HCT116 (cell line): ENCODE measurements around the gene TMCO1. TPM values are rescaled to one million over a fixed set of nuclear protein-coding genes. Genes with fewer than 3 reads are reported as not detected.
"Not testable (repeated sequence)": the region's sequence is repeated elsewhere in the genome, so short reads cannot be mapped to it uniquely, and the experiment has no call there.

ENCODE experiments used
- ATAC-seq: fragments of 200-7000 bp; cut with Tn5 transposase; 2 replicates; pipeline ENCODE4 v1.9.1; 2020; ENCODE audit warnings: mild to moderate bottlenecking, moderate library complexity
- BruUV-seq: library from RNA; stranded (reverse); fragments of 400-500 nt; replicated peaks from 2 replicates; lab custom pipeline; 2021; lab: Mats Ljungman, UMichigan
- CTCF ChIA-PET: fragments of 300-600 bp; sonication (Branson Sonifier 250); formaldehyde crosslinking; loops from one replicate; lab custom pipeline; 2021; ENCODE audit warnings: antibody characterized with exemption; lab: Charles Lee
- POLR2A ChIA-PET: fragments of 300-600, 350-600 bp; sonication (Branson Sonifier 250); formaldehyde crosslinking; loops from one replicate; lab custom pipeline; 2021; ENCODE audit warnings: antibody characterized with exemption; lab: Charles Lee
- RAD21 ChIA-PET, 2 experiments: fragments of 300-600 bp; sonication (Branson Sonifier 250); formaldehyde crosslinking; loops; one replicate each; lab custom pipeline; 2023; ENCODE audit warnings: low total read pairs in 2 of 2; ENCODE audit not compliant: uncharacterized antibody in 2 of 2, unreplicated experiment in 2 of 2, low non-redundant PET in 1 of 2; lab: Charles Lee
- DNase-seq: peaks from one replicate; pipeline ENCODE4 v3.0.0-alpha.2; 2010; ENCODE audit warnings: low read depth, low spot score
- H2AFZ ChIP-seq: fragments of 200-600 bp; shearing (Covaris generic), sonication (generic); 2 replicates; pipeline ENCODE4 v1.6.1; 2017; ENCODE audit warnings: low read depth, mixed run types, mixed read lengths, antibody characterized with exemption, low read length; ENCODE audit not compliant: poor library complexity, severe bottlenecking
- H3K27ac ChIP-seq: 2 replicates; pipeline ENCODE4 v1.5.1; 2012; ENCODE audit warnings: low read depth, low read length
- H3K27me3 ChIP-seq: fragments of 200-600 bp; sonication (generic); 2 replicates; pipeline ENCODE4 v1.6.1; 2016; ENCODE audit warnings: mixed run types, low read length, mixed read lengths; ENCODE audit not compliant: insufficient read depth
- H3K36me3 ChIP-seq, 2 experiments: fragments of 200-500 bp in 1 of 2; fragments of 200-600 bp in 1 of 2; sonication (Bioruptor generic) in 1 of 2; sonication (generic) in 1 of 2; 2 replicates each; pipeline versions ENCODE4 v1.5.1 to v1.6.1; 2014 to 2016; ENCODE audit warnings: low read length in 2 of 2, inconsistent platforms in 1 of 2, mixed read lengths in 1 of 2, mixed run types in 1 of 2; ENCODE audit not compliant: insufficient read depth in 2 of 2, control insufficient read depth in 1 of 2
- H3K4me1 ChIP-seq, 2 experiments: fragments of 200-600 bp in 1 of 2; sonication (generic) in 1 of 2; 2 replicates each; pipeline versions ENCODE4 v1.5.1 to v1.6.1; 2012 to 2017; ENCODE audit warnings: low read length in 2 of 2, inconsistent platforms in 1 of 2, mild to moderate bottlenecking in 1 of 2, mixed read lengths in 1 of 2, mixed run types in 1 of 2, moderate library complexity in 1 of 2; ENCODE audit not compliant: insufficient read depth in 2 of 2, control insufficient read depth in 1 of 2
- H3K4me2 ChIP-seq: fragments of 200-600 bp; sonication (generic); 2 replicates; pipeline ENCODE4 v1.6.1; 2017; ENCODE audit warnings: mixed run types, low read length, mixed read lengths
- H3K4me3 ChIP-seq, 2 experiments: fragments of 200-600 bp in 1 of 2; sonication (generic) in 1 of 2; replicated peaks in 1 of 2; 2 replicates each; pipeline ENCODE4 v1.5.1; 2011 to 2016; ENCODE audit warnings: low read length in 2 of 2, control low read depth in 1 of 2, low read depth in 1 of 2, mild to moderate bottlenecking in 1 of 2, mixed read lengths in 1 of 2, mixed run types in 1 of 2
- H3K79me2 ChIP-seq: fragments of 200-600 bp; sonication (generic); 2 replicates; pipeline ENCODE4 v1.6.1; 2017; ENCODE audit warnings: mild to moderate bottlenecking, mixed run types, low read length, moderate library complexity, mixed read lengths; ENCODE audit not compliant: insufficient read depth
- H3K9ac ChIP-seq: fragments of 200-600 bp; sonication (generic); 2 replicates; pipeline ENCODE4 v1.6.1; 2016; ENCODE audit warnings: low read length, mixed read lengths
- H3K9me2 ChIP-seq: fragments of 200-600 bp; sonication (generic), shearing (Covaris generic); 2 replicates; pipeline ENCODE4 v1.6.1; 2017; ENCODE audit warnings: mixed run types, mild to moderate bottlenecking, moderate library complexity; ENCODE audit not compliant: insufficient read depth
- H3K9me3 ChIP-seq, 2 experiments: fragments of 200-500 bp in 1 of 2; fragments of 200-600 bp in 1 of 2; sonication (Bioruptor generic) in 1 of 2; sonication (generic) in 1 of 2; 2 replicates each; pipeline ENCODE4 v1.6.1; 2014 to 2017; ENCODE audit warnings: low read length in 2 of 2, mixed read lengths in 2 of 2, inconsistent platforms in 1 of 2, low read depth in 1 of 2, mild to moderate bottlenecking in 1 of 2, mixed run types in 1 of 2, moderate library complexity in 1 of 2; ENCODE audit not compliant: control insufficient read depth in 1 of 2, insufficient read depth in 1 of 2
- H4K20me1 ChIP-seq: fragments of 200-600 bp; sonication (generic), shearing (Covaris generic); 2 replicates; pipeline ENCODE4 v1.6.1; 2017; ENCODE audit warnings: mixed run types, mild to moderate bottlenecking, moderate library complexity; ENCODE audit not compliant: insufficient read depth
- CBX3 ChIP-seq: IDR thresholded peaks from 2 replicates; pipeline ENCODE4 v1.6.1; 2012; ENCODE audit warnings: low read depth
- EZH2 ChIP-seq: fragments of 200-600 bp; sonication (generic); IDR thresholded peaks from 2 replicates; pipeline ENCODE4 v1.6.1; 2017; ENCODE audit warnings: antibody characterized with exemption, mixed run types
- JUND ChIP-seq: IDR thresholded peaks from 2 replicates; pipeline ENCODE4 v1.6.1; 2012
- MAX ChIP-seq: IDR thresholded peaks from 2 replicates; pipeline ENCODE4 v1.6.1; 2012
- POLR2AphosphoS5 ChIP-seq: IDR thresholded peaks from 2 replicates; pipeline ENCODE4 v1.6.1; 2011; ENCODE audit warnings: mild to moderate bottlenecking, low read depth, low read length, moderate library complexity
- intact Hi-C: fragments of 100-400 bp; cut with micrococcal nuclease; formaldehyde crosslinking; loops from 2 replicates; pipeline ENCODE4 v1.10.0; 2022
- total RNA-seq: library from RNA; stranded (reverse); gene quantifications from one replicate; pipeline ENCODE4 v1.2.1, GENCODE V29; 2021; ENCODE audit not compliant: unreplicated experiment
- TF ChIP-seq, protein P1 (sequence below): IDR thresholded peaks from 2 replicates; pipeline ENCODE4 v1.6.1; 2012; ENCODE audit warnings: low read depth

TMCO1 gene
- total RNA-seq, 1 experiment from 2014 or later = 61.2 TPM

DNA sequence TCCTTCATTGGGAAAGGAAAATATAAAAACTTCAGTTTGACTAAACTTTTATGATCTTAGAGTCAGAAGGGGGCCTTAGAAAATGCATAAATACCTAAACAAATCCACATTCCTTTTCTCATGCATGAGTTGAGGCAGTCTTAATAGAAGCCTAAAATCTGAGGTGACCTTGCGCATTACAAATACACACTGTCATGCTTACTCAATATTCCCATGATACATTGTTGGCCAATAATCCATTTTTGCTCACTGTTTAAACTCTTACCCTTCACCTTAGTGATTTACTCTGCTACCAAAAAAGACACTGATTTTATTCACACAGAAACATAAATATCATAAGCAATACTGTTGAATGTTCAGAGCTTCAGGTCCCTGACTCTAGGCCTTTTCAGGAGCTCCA lies 19.1 kb upstream of the TMCO1 start:
- POLR2A ChIA-PET = no interaction called here
- H3K4me3 ChIP-seq = no peak overlapping the region
- no TSS peak for BruUV-seq
- no peak for DNase-seq
- no peaks in the 10 kb centered on the region for H3K27me3 ChIP-seq
- H3K36me3 ChIP-seq = no peaks in the 10 kb centered on the region
- H3K79me2 ChIP-seq = no peaks in the 10 kb centered on the region
- TF ChIP-seq MAX = no peak
- TF ChIP-seq CBX3 = no peak
- no peak for TF ChIP-seq POLR2AphosphoS5
- TF ChIP-seq JUND = no peak
- TF ChIP-seq EZH2 = no peak
- TF ChIP-seq, protein P1, sequence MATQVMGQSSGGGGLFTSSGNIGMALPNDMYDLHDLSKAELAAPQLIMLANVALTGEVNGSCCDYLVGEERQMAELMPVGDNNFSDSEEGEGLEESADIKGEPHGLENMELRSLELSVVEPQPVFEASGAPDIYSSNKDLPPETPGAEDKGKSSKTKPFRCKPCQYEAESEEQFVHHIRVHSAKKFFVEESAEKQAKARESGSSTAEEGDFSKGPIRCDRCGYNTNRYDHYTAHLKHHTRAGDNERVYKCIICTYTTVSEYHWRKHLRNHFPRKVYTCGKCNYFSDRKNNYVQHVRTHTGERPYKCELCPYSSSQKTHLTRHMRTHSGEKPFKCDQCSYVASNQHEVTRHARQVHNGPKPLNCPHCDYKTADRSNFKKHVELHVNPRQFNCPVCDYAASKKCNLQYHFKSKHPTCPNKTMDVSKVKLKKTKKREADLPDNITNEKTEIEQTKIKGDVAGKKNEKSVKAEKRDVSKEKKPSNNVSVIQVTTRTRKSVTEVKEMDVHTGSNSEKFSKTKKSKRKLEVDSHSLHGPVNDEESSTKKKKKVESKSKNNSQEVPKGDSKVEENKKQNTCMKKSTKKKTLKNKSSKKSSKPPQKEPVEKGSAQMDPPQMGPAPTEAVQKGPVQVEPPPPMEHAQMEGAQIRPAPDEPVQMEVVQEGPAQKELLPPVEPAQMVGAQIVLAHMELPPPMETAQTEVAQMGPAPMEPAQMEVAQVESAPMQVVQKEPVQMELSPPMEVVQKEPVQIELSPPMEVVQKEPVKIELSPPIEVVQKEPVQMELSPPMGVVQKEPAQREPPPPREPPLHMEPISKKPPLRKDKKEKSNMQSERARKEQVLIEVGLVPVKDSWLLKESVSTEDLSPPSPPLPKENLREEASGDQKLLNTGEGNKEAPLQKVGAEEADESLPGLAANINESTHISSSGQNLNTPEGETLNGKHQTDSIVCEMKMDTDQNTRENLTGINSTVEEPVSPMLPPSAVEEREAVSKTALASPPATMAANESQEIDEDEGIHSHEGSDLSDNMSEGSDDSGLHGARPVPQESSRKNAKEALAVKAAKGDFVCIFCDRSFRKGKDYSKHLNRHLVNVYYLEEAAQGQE = no peak
- no peak for ATAC-seq
- RAD21 ChIA-PET = no interaction called here
- H4K20me1 ChIP-seq = no peaks in the 10 kb centered on the region
- CTCF ChIA-PET = no interaction called here
- no peaks in the 10 kb centered on the region for H3K9me2 ChIP-seq
- no peaks in the 10 kb centered on the region for H3K9me3 ChIP-seq
- H2AFZ ChIP-seq = no peak overlapping the region
- H3K27ac ChIP-seq = no peak overlapping the region
- intact Hi-C loops = no loop called here
- no peaks in the 10 kb centered on the region for H3K4me1 ChIP-seq
- no peak overlapping the region for H3K9ac ChIP-seq
- no peak overlapping the region for H3K4me2 ChIP-seq

DNA sequence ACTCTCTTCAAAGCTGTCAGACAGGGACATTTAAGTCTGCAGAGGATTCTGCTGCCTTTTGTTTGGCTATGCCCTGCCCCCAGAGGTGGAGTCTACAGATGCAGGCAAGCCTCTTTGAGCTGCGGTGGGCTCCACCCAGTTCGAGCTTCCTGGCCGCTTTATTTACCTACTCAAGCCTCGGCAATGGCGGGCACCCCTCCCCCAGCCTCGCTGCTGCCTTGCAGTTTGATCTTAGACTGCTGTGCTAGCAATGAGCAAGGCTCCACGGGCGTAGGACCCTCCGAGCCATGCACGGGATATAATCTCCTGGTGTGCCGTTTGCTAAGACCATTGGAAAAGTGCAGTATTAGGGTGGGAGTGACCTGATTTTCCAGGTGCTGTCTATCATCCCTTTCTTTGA lies 14.9 kb upstream of the TMCO1 start:
- H3K4me2 ChIP-seq, H3K27me3 ChIP-seq, H3K79me2 ChIP-seq, H2AFZ ChIP-seq, CTCF ChIA-PET, RAD21 ChIA-PET, H3K9ac ChIP-seq, BruUV-seq, H4K20me1 ChIP-seq, H3K4me1 ChIP-seq, ATAC-seq, H3K9me2 ChIP-seq, intact Hi-C loops, DNase-seq, POLR2A ChIA-PET, H3K27ac ChIP-seq, H3K4me3 ChIP-seq, H3K36me3 ChIP-seq, H3K9me3 ChIP-seq: not testable (repeated sequence)

DNA sequence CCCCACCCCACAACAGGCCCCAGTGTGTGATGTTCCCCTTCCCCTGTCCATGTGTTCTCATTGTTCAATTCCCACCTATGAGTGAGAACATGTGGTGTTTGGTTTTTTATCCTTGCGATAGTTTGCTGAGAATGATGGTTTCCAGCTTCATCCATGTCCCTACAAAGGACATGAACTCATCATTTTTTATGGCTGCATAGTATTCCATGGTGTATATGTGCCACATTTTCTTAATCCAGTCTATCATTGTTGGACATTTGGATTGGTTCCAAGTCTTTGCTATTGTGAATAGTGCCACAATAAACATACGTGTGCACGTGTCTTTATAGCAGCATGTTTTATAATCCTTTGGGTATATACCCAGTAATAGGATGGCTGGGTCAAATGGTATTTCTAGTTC lies 9.5 kb upstream of the TMCO1 start:
- RAD21 ChIA-PET, POLR2A ChIA-PET, H3K79me2 ChIP-seq, BruUV-seq, DNase-seq, H3K27ac ChIP-seq, H3K9me3 ChIP-seq, H3K4me3 ChIP-seq, H3K4me1 ChIP-seq, ATAC-seq, CTCF ChIA-PET, H3K9ac ChIP-seq, H3K36me3 ChIP-seq, intact Hi-C loops, H3K4me2 ChIP-seq, H4K20me1 ChIP-seq, H2AFZ ChIP-seq, H3K9me2 ChIP-seq, H3K27me3 ChIP-seq: not testable (repeated sequence)
